Peyer's patch (tissue), 4 donors: Measurements from ENCODE around the gene GPR55. TPM values are rescaled to one million over a fixed set of nuclear protein-coding genes. Genes with fewer than 3 reads are reported as not detected.
A peak's percentile ranks its signal among the peaks of the same experiment; 100 is the strongest.

Experiments used
- DNase-seq, 3 donors: peaks; one replicate each; pipeline ENCODE4 v3.0.0-alpha.2; 2017 to 2019
- H3K27ac ChIP-seq, 4 donors: fragments of 200-600 bp; sonication (generic); one replicate each; pipeline ENCODE4 v1.5.1; 2016 to 2019
- H3K27me3 ChIP-seq, 2 donors: fragments of 200-600 bp; sonication (generic); one replicate each; pipeline ENCODE4 v1.5.1; 2019
- H3K36me3 ChIP-seq, 3 donors: fragments of 200-600 bp; sonication (generic); one replicate each; pipeline ENCODE4 v1.5.1; 2016 to 2019
- H3K4me1 ChIP-seq, 4 donors: fragments of 200-600 bp; sonication (generic); one replicate each; pipeline ENCODE4 v1.5.1; 2016 to 2019
- H3K4me3 ChIP-seq, 4 donors: fragments of 200-600 bp; sonication (generic); 1 replicate in 3 of 4; 2 replicates in 1 of 4; pipeline ENCODE4 v1.5.1; 2016 to 2019; ENCODE audit warnings: mild to moderate bottlenecking in 1 of 4
- H3K9me3 ChIP-seq, 4 donors: fragments of 200-600 bp; sonication (generic); one replicate each; pipeline ENCODE4 v1.5.1; 2016 to 2019; ENCODE audit warnings: mild to moderate bottlenecking in 1 of 4
- POLR2A ChIP-seq, 2 donors: fragments of 450-650 bp; IDR thresholded peaks; one replicate each; pipeline ENCODE4 v1.5.1; 2017; ENCODE audit warnings: antibody characterized with exemption in 2 of 2, mild to moderate bottlenecking in 2 of 2, moderate library complexity in 2 of 2
- total RNA-seq, 4 donors: library from RNA; depleted of rRNA; stranded (reverse); fragments of >200 nt; gene quantifications; one replicate each; pipeline ENCODE4 v1.1.0, GENCODE V29; 2016
- TF ChIP-seq, protein P1 (sequence below), 6 experiments: fragments of 450-650 bp in 4 of 6; fragments of 200-600 bp in 2 of 6; sonication (generic) in 1 of 6; IDR thresholded peaks; one replicate each; pipeline ENCODE4 v1.5.1; 2017 to 2019; ENCODE audit warnings: antibody characterized with exemption in 6 of 6, mild to moderate bottlenecking in 3 of 6, moderate library complexity in 1 of 6

GPR55 gene
- total RNA-seq, 4 donors from 2014 or later = 1.0 to 4.7 (median 3.2) TPM

DNA sequence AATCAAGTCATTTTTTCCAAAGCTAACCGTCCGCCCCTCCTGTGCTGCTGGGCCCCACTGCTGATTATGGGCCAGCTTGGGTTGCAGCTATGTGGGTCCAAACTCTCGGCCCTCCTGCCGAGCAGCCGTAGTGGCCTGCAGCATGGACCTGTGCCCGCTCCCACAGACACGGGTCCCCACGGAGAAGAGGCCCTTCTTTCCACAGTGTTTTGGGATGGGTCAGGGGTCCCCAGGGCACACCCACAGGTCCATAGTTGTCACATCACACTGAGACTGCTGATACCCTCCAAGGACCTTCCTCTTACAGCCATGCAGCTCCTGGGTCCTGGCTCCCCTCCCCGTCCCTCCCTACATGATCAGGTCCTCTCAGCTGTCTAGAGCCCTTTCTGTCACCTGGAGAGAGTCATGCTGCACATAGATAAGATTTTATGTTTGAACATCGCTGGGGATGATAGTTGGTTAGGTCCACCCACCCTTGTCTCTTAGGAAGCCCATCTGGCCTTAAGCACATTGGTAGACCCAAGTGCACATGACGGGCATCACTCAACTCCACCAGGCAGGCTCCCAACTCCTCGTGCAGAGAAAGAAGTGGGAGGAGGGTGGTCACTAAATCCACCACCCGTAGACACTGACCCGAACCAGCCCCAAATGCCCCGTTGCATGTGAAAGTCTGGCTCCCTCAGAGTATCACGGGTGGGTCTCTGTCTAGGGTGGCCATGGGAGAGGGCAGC, 17.5 kb downstream of the GPR55 start:
- DNase-seq = no peak
- Histone ChIP-seq H3K27me3 (no peaks in the 10 kb centered on the region), H3K36me3 (no peaks in the 10 kb centered on the region), H3K27ac (peak overlapping the region in 1 of 4 donors; percentile 63), H3K4me3 (no peak overlapping the region), H3K9me3 (no peaks in the 10 kb centered on the region), H3K4me1 (no peaks in the 10 kb centered on the region)
- TF ChIP-seq POLR2A (IDR thresholded peaks at IDR 0.05) = no peak

DNA sequence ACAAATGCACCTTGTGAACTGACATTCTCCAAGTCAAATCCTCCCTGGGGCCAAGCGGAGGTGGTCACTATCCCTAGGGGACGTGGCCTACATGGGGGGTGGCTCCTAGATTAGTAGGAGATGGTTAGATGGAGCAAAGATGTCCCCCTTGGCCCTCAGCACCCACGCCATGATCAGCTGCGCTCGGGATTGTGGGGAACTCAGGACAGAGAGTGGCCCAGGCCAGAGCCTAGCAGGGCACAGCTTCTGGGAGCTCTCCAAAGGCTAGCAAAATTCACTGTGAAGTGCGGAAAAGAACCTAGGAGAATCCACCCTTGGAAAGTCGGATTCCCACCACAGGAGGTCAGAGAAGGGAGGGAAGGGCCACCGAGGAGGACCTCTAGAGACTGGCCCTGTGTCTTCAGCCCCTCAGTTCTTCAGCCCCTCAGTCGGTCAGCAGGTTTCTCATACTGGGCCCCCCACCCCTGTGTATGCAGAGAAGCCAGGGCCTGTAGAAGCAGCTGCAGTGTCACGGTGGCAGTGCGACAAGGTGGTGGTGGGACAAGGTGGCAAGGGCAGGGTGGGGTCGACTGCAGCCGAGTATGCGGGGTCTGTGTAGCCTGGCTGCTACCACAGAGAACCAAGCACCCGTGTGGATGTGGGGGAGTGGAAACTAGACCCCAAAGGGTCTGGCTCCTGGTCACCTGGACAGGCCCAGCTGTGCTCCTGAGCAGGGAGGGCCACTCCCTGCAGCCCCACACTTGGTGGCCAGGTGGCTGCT, 18.4 kb downstream of the GPR55 start:
- peak in 1 of 3 donors; percentile 38 for DNase-seq
- no peak for TF ChIP-seq POLR2A (IDR thresholded peaks at IDR 0.05)
- TF ChIP-seq, protein P1, sequence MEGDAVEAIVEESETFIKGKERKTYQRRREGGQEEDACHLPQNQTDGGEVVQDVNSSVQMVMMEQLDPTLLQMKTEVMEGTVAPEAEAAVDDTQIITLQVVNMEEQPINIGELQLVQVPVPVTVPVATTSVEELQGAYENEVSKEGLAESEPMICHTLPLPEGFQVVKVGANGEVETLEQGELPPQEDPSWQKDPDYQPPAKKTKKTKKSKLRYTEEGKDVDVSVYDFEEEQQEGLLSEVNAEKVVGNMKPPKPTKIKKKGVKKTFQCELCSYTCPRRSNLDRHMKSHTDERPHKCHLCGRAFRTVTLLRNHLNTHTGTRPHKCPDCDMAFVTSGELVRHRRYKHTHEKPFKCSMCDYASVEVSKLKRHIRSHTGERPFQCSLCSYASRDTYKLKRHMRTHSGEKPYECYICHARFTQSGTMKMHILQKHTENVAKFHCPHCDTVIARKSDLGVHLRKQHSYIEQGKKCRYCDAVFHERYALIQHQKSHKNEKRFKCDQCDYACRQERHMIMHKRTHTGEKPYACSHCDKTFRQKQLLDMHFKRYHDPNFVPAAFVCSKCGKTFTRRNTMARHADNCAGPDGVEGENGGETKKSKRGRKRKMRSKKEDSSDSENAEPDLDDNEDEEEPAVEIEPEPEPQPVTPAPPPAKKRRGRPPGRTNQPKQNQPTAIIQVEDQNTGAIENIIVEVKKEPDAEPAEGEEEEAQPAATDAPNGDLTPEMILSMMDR (IDR thresholded peaks at IDR 0.05) = no peak
- H3K27me3 ChIP-seq = no peaks in the 10 kb centered on the region
- H3K36me3 ChIP-seq = no peaks in the 10 kb centered on the region
- H3K27ac ChIP-seq = no peak overlapping the region
- H3K9me3 ChIP-seq = no peaks in the 10 kb centered on the region
- H3K4me3 ChIP-seq = no peak overlapping the region
- H3K4me1 ChIP-seq = no peaks in the 10 kb centered on the region

DNA sequence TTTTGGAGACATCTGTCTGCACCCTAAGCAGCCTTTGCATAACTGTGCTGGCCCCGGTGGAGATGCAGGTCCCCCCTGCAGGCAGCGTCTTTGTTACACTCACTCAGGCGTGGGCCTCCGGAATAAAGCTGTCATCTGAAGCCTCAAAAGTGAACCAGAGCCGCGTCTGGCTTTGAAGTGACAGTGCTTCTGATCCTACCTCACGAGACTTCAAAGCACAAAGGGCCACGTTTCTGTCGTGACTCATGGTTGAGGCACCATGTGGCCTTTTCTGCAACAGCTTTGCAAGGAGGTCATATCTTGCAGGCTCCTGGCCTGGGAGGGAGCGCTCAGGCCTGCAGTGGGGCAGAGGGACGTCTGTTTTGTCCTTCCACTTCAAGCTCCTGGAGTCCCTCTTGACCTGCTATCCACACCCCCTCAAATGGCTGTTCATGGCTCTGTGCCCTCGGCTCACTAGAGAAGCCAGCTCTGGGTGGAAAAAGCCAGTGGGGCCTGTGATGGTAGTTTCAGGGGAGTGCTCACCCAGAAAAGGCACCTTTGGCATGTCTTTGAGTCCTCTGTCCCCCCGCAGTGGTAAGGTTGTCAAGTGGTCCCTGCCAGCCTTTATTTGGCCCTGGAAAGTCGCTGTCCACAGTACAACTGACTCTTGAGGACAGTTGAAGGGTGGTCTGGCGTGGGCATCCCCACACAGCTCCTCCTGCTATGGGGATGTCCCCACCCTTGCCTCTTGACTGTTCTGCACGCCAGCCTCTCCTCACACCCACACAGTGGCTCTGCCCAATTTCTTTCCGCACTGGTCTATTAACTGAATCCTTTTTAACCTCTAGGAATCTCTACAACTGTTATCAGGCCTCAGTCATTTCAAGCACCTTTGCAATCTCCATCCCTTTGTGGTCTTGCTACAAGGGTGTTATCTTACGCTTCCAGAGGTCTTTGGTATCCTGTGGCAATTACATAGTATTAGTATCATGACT, 19.3 kb downstream of the GPR55 start:
- peak in 2 of 3 donors; percentile 41 to 60 for DNase-seq
- TF ChIP-seq POLR2A (IDR thresholded peaks at IDR 0.05) = no peak
- TF ChIP-seq, protein P1 (IDR thresholded peaks at IDR 0.05) = no peak

DNA sequence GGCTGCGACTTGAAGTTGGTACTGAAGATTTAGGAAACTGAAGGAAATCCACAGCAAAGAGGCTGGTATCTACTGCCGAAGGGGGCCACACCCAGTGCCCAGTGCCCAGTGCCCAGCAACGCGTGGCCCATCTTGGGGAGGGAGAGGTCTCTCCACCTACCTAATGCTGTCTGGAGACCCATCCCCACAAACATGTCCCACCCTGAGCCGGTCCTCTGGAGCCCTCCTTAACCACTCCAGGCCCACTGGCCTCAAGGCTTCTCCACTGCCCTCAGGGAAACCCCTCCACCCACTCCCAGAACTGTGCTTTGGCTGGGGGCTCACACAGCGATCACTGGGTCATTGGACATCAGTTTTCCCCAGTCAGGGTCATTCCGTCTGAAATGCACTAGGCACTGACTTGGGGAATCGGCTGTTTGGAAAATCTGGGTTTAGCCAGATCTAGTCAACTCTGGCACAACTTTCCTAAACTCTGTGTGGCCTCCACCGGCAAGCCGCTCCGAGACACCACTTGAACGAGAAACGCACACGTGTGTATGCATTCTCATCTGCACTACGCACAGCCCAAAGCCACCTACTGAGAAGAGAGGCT, 20.1 kb downstream of the GPR55 start:
- no peak overlapping the region for H3K27ac ChIP-seq
- TF ChIP-seq, protein P1 (IDR thresholded peaks at IDR 0.05) = no peak
- TF ChIP-seq POLR2A (IDR thresholded peaks at IDR 0.05) = no peak
- H3K4me3 ChIP-seq = no peak overlapping the region
- peak in 1 of 3 donors; percentile 36 for DNase-seq
- no peaks in the 10 kb centered on the region for H3K4me1 ChIP-seq
- H3K9me3 ChIP-seq = no peaks in the 10 kb centered on the region
- H3K27me3 ChIP-seq = no peaks in the 10 kb centered on the region
- no peaks in the 10 kb centered on the region for H3K36me3 ChIP-seq

More for the DNA sequence above, 19.3 kb downstream of the GPR55 start:
- H3K27me3 ChIP-seq = no peaks in the 10 kb centered on the region
- H3K4me3 ChIP-seq = no peak overlapping the region
- no peaks in the 10 kb centered on the region for H3K4me1 ChIP-seq
- no peak overlapping the region for H3K27ac ChIP-seq
- H3K36me3 ChIP-seq = no peaks in the 10 kb centered on the region
- H3K9me3 ChIP-seq = no peaks in the 10 kb centered on the region

DNA sequence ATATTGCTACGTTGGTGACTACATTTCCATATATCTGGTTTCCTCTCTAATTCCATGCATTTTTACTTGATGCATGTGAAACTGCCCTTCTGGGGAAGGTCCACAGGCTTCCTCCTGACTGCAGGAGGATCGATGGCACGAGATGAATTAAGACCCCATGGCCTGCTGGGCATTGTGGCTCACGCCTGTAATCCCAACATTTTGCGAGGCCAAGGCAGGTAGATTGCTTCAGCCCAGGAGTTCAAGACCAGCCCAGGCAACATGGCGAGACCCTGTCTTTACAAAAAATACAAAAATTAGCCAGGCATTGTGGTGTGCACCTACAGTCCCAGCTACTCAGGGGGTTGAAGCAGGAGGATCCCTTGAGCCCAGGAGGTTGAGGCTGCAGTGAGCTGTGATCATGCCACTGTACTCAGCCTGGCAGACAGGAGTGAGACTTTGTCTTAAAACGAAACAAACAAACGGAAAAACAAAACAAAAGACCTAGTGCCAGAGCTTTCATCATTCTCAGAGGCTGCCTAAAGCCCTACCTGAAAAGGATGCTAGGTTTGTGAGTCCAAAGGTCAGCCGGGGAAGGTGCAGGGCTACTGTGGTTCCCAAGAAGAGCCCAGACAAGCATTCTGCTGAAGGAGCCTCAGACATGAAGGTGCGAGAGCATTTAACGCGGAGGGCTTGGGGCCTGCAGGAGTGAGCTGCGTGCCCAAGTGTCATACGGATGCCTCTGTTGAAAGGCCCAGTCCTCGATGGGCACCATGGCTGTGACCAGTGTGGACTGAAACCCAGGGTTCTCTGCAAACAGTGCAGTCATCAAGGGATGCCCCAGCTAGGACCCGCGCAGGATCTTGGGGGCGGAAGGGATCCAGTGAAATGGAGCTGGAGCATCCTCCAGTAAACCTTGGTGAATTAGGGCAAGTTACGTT, 21.6 kb downstream of the GPR55 start:
- no peaks in the 10 kb centered on the region for H3K9me3 ChIP-seq
- TF ChIP-seq POLR2A (IDR thresholded peaks at IDR 0.05) = no peak
- TF ChIP-seq, protein P1 (IDR thresholded peaks at IDR 0.05) = no peak

More for the DNA sequence above, 21.6 kb downstream of the GPR55 start:
- H3K27me3 ChIP-seq = no peaks in the 10 kb centered on the region
- no peak overlapping the region for H3K27ac ChIP-seq
- H3K36me3 ChIP-seq = no peaks in the 10 kb centered on the region
- no peak overlapping the region for H3K4me3 ChIP-seq
- no peaks in the 10 kb centered on the region for H3K4me1 ChIP-seq
- peak in 1 of 3 donors; percentile 35 for DNase-seq
